Measurements from ENCODE around the gene KLRF2.

The KLRF2 gene

GRCh38 chr12:9881246-9881645 lies at the start of gene KLRF2:
KLRF2 (plus strand) TSS chr12:9881489; CDS start chr12:9881596, 107 bp downstream.
- TF ChIP-seq CTCF (IDR thresholded peaks at IDR 0.05; ENCODE audit: borderline replicate concordance, insufficient read depth, low read depth, low read length), result no peak
- H3K4me3 ChIP-seq (ENCODE audit: low read depth, low read length), result no peak within 1 kb of the TSS

- TF ChIP-seq CTCF (IDR thresholded peaks at IDR 0.05; ENCODE audit: borderline replicate concordance, insufficient read depth, low read depth, low read length), result no peak
- no peak overlapping the region for H3K4me3 ChIP-seq (ENCODE audit: low read depth, low read length)
These were observed 49.6 kb upstream of the KLRF2 start for GRCh38 chr12:9831720-9832119.

- no peak overlapping the region for H3K4me3 ChIP-seq (ENCODE audit: low read depth, low read length)
- no peak for TF ChIP-seq CTCF (IDR thresholded peaks at IDR 0.05; ENCODE audit: borderline replicate concordance, insufficient read depth, low read depth, low read length)
These were observed 37.9 kb upstream of the KLRF2 start for GRCh38 chr12:9843407-9843806.

GRCh38 chr12:9848899-9849298 lies 32.4 kb upstream of the KLRF2 start:
- H3K4me3 ChIP-seq (ENCODE audit: low read depth, low read length), result no peak overlapping the region
- no peak for TF ChIP-seq CTCF (IDR thresholded peaks at IDR 0.05; ENCODE audit: borderline replicate concordance, insufficient read depth, low read depth, low read length)

GRCh38 chr12:9851050-9851449 lies 30.2 kb upstream of the KLRF2 start:
- H3K4me3 ChIP-seq (ENCODE audit: low read depth, low read length), result no peak overlapping the region
- no peak for TF ChIP-seq CTCF (IDR thresholded peaks at IDR 0.05; ENCODE audit: borderline replicate concordance, insufficient read depth, low read depth, low read length)

GRCh38 chr12:9851927-9852326 lies 29.4 kb upstream of the KLRF2 start:
- no peak for TF ChIP-seq CTCF (IDR thresholded peaks at IDR 0.05; ENCODE audit: borderline replicate concordance, insufficient read depth, low read depth, low read length)

GRCh38 chr12:9856151-9856550 lies 25.1 kb upstream of the KLRF2 start:
- no peak overlapping the region for H3K4me3 ChIP-seq (ENCODE audit: low read depth, low read length)
- TF ChIP-seq CTCF (IDR thresholded peaks at IDR 0.05; ENCODE audit: borderline replicate concordance, insufficient read depth, low read depth, low read length), result no peak

More at GRCh38 chr12:9851927-9852326, 29.4 kb upstream of the KLRF2 start:
- no peak overlapping the region for H3K4me3 ChIP-seq (ENCODE audit: low read depth, low read length)
